Gastroesophageal sphincter (tissue), 3 donors: ENCODE measurements around the gene SLC9A7.

ENCODE experiments used
- CTCF ChIP-seq, 4 experiments: fragments of 200-600 bp in 2 of 4; fragments of 450-650 bp in 2 of 4; sonication (generic) in 1 of 4; IDR thresholded peaks; one replicate each; pipeline ENCODE4 v1.5.1; 2017 to 2019; ENCODE audit warnings: antibody characterized with exemption in 4 of 4, mild to moderate bottlenecking in 2 of 4, moderate library complexity in 2 of 4
- POLR2A ChIP-seq, 2 donors: fragments of 450-650 bp; IDR thresholded peaks; one replicate each; pipeline ENCODE4 v1.6.1; 2017; ENCODE audit warnings: antibody characterized with exemption in 2 of 2, mild to moderate bottlenecking in 2 of 2, moderate library complexity in 1 of 2
- POLR2AphosphoS5 ChIP-seq: sonication (generic); formaldehyde crosslinking; IDR thresholded peaks from one replicate; pipeline ENCODE4 v1.6.1; 2017; ENCODE audit warnings: antibody characterized with exemption

GRCh38 chrX:46575586-46575985 is 183.3 kb downstream of the SLC9A7 start:
- TF ChIP-seq POLR2AphosphoS5 (no peak), CTCF (IDR thresholded peaks at IDR 0.05) (no peak), POLR2A (IDR thresholded peaks at IDR 0.05) (no peak)
